ENCODE measurements around the gene TNNT3. TPM values are rescaled to one million over a fixed set of nuclear protein-coding genes. Genes with fewer than 3 reads are reported as not detected.

The TNNT3 gene
- total and polyA plus RNA-seq, 2 of the 4 experiments (the other 2 are of a cell fraction): not detected

DNA sequence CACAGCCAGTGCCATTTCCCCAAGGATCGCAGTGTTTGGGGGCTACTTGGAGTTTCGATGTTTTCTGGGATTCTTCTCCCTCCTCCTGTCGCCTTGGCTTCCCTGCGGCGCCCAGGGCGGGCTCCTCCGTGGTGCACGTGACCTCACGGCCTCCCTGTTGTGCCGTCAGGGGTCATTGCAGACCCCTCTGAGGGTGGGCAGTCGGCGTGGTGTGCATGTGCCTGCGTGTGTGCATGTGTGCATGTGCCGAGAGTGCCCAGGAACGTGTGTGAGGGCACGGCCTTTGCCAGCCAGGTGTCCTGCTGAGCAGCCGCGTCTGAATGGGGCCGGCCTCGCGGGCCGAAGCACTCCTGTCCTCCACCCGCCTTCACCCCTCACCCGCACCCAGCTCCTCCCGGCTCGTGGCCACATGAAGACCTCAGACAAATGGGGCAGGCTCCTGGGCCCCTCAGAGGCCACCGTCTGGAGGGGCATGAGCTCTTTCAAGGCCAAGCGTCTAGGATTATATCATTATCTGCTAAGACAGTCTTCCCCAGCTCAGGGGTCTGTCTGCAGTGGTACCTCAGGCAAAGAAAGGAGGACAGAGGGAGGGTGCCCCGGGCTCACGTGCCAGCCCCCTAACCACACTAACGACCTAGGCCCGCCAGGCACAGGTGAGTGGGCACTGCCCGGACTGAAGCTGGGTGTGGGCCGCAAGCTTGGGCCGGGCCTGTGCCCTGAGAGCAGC, 18.3 kb downstream of the TNNT3 start:
- H3K27ac ChIP-seq (ENCODE audit: insufficient read depth, low read length): no peak overlapping the region
- H4K20me1 ChIP-seq (ENCODE audit: insufficient read depth, low read length): no peaks in the 10 kb centered on the region
- no peak overlapping the region for H3K4me3 ChIP-seq (ENCODE audit: insufficient read depth, low read depth, low read length)
- DNase-seq: no peak
- no peak overlapping the region for H3K9ac ChIP-seq (ENCODE audit: low read depth, low read length)
- no peak overlapping the region for H4K5ac ChIP-seq (ENCODE audit: low read depth, low read length)
- H3K56ac ChIP-seq (ENCODE audit: extremely low read depth, insufficient read depth, low read length): no peak overlapping the region
- H2AK9ac ChIP-seq (replicated peaks; ENCODE audit: low read depth, low read length, poor library complexity): peak overlapping the region; percentile 70
- WGBS, 2 experiments (ENCODE audit: extremely low coverage in 2 of 2, insufficient read length in 1 of 2): 81% methylated on average over 4 of the region's 35 CpGs; no CpG with 5 or more reads in 1 of the 2 experiments
- no peaks in the 10 kb centered on the region for H3K9me3 ChIP-seq (ENCODE audit: control insufficient read depth, insufficient read depth, low read length)
- no peak for TF ChIP-seq RFX5 (IDR thresholded peaks at IDR 0.05; ENCODE audit: low read depth, low read length)
- peaks cover 8% of the 10 kb centered on the region; the same call in 1 of the 2 replicates for H3K27me3 ChIP-seq (ENCODE audit: control insufficient read depth, insufficient read depth, low read length)
- in situ Hi-C loops (cut with MboI; ENCODE audit: low sequenced_read_pairs): no loop called here
- ChIA-PET POLR2A (ENCODE audit: unreplicated experiment) (no interaction called here), CTCF (no interaction called here)
- no peak overlapping the region for H2AFZ ChIP-seq (replicated peaks; ENCODE audit: low read length, poor library complexity)
- H4K8ac ChIP-seq (ENCODE audit: low read depth in 2 of 2, low read length in 2 of 2): no peak overlapping the region
- no peak overlapping the region for H2BK5ac ChIP-seq (ENCODE audit: low read depth, low read length, poor library complexity, severe bottlenecking)
- no peaks in the 10 kb centered on the region for H3K4me1 ChIP-seq (ENCODE audit: control insufficient read depth, insufficient read depth, low read length)
- no peak overlapping the region for H2BK120ac ChIP-seq (ENCODE audit: low read depth, low read length)
- BruUV-seq (replicated peaks): no TSS peak
- peaks cover 3% of the 10 kb centered on the region; the same call in 1 of the 2 replicates for H3K9me1 ChIP-seq (ENCODE audit: insufficient read depth, low read length)
- no peak overlapping the region for H3K4ac ChIP-seq (ENCODE audit: low read depth, low read length)
- ATAC-seq (ENCODE audit: low read depth): no peak
- no peak overlapping the region for H3K23ac ChIP-seq (ENCODE audit: low read depth, low read length)
- H2BK20ac ChIP-seq (ENCODE audit: low read depth, low read length): no peak overlapping the region
- H2BK15ac ChIP-seq (ENCODE audit: low read depth, low read length): no peak overlapping the region
- no peak overlapping the region for H2AK5ac ChIP-seq (ENCODE audit: low read depth, low read length)
- H3K79me1 ChIP-seq (ENCODE audit: low read depth in 1 of 2, low read length in 2 of 2): no peaks in the 10 kb centered on the region
- dilution Hi-C loops (cut with HindIII; ENCODE audit: low sequenced_read_pairs, unreplicated experiment): no loop called here
- no peak overlapping the region for H3K18ac ChIP-seq (ENCODE audit: low read depth, low read length)
- no peak overlapping the region for H4K91ac ChIP-seq (ENCODE audit: insufficient read depth, low read depth, low read length)
- H3K14ac ChIP-seq (replicated peaks; ENCODE audit: low read depth, low read length): no peak overlapping the region
- no peak overlapping the region for H3K4me2 ChIP-seq (ENCODE audit: low read depth, low read length)
- intact Hi-C loops (cut with micrococcal nuclease): no loop called here
- H3K36me3 ChIP-seq (ENCODE audit: control insufficient read depth, insufficient read depth, low read length): no peaks in the 10 kb centered on the region

All from IMR-90 (cell line).